Mammary epithelial cell (primary cell): Measurements from ENCODE around the gene CTBP2.

Source experiments
- EZH2 ChIP-seq: IDR thresholded peaks from 2 replicates; pipeline ENCODE4 v1.6.1; 2012; ENCODE audit warnings: low read length, inconsistent platforms, borderline replicate concordance
- TF ChIP-seq, protein P1 (sequence below), 2 donors: IDR thresholded peaks in 1 of 2; conservative IDR thresholded peaks in 1 of 2; 2 replicates each; pipeline ENCODE4 v1.5.1; 2011 to 2012; ENCODE audit warnings: inconsistent platforms in 2 of 2, low read length in 2 of 2, mild to moderate bottlenecking in 2 of 2, control low read depth in 1 of 2, low read depth in 1 of 2; ENCODE audit not compliant: insufficient read depth in 1 of 2; ENCODE audit errors: extremely low read depth in 1 of 2

DNA sequence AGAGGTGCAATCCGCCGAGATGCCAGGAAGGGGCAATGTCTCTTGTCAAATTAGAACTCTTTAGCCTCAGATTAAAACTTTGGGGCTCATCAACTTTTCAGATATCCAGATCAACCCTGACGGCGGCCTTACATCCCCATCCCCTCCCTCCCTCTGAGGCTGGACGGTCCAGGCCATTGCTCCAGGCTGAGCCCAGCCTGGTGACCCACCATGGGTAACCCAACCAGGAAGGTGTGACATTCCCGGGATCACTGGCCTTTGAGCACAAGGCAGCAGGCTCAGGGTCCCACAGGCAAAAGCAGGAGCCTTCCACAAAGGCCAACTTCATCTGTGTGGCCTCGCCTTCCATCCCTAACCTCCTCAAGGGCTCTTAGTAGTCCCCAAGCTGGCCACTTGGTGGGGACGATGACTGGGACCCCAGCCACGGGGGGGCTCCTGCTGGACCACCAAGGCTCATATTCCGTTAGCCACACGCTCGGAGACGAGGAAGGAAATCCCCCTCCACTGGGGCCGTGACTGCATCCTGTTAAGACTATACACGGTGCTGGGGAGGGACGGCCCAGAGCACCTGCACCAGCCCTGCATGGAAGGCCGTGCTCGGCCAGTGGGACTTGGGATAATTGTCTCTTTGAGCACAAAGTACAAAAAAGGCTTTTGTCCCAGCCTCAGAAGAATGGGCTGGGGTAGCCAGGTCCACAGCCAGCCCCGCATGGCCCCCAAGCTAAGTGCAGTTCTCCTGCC, 155.6 kb downstream of the CTBP2 start:
- TF ChIP-seq, protein P1, sequence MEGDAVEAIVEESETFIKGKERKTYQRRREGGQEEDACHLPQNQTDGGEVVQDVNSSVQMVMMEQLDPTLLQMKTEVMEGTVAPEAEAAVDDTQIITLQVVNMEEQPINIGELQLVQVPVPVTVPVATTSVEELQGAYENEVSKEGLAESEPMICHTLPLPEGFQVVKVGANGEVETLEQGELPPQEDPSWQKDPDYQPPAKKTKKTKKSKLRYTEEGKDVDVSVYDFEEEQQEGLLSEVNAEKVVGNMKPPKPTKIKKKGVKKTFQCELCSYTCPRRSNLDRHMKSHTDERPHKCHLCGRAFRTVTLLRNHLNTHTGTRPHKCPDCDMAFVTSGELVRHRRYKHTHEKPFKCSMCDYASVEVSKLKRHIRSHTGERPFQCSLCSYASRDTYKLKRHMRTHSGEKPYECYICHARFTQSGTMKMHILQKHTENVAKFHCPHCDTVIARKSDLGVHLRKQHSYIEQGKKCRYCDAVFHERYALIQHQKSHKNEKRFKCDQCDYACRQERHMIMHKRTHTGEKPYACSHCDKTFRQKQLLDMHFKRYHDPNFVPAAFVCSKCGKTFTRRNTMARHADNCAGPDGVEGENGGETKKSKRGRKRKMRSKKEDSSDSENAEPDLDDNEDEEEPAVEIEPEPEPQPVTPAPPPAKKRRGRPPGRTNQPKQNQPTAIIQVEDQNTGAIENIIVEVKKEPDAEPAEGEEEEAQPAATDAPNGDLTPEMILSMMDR (conservative IDR thresholded peaks at IDR 0.05 in 1 of 2, IDR thresholded peaks at IDR 0.05 in 1 of 2; ENCODE audit: extremely low read depth in 1 of 2, insufficient read depth in 1 of 2, low read depth in 1 of 2, low read length in 2 of 2): no peak
- TF ChIP-seq EZH2: no peak
